ENCODE measurements around the gene SLC35F4. TPM values are rescaled to one million over a fixed set of nuclear protein-coding genes. Genes with fewer than 3 reads are reported as not detected.

Gene SLC35F4
- total and polyA plus RNA-seq, 4 donors = not detected

- WGBS, 2 donors = 64 to 74% methylated on average over 2 of the region's 2 CpGs
- H3K4me1 ChIP-seq (ENCODE audit: control insufficient read depth in 1 of 2, insufficient read depth in 2 of 2, low read length in 2 of 2) = peaks cover 0 to 1% of the 10 kb centered on the region in 2 donors
- no peak for DNase-seq
- intact Hi-C loops (cut with DNase I) = loop anchor here (5.0 kb wide), 3 partner anchors 93 to 192 kb away; no protein-coding TSS in a partner anchor
- ATAC-seq (ENCODE audit: low FRiP score) = no peak
- H3K4me3 ChIP-seq (ENCODE audit: low read length in 2 of 2) = no peak overlapping the region
- H3K27me3 ChIP-seq (ENCODE audit: control insufficient read depth in 1 of 2, insufficient read depth in 2 of 2, low read length in 1 of 2) = no peaks in the 10 kb centered on the region
- no peaks in the 10 kb centered on the region for H3K9me3 ChIP-seq (ENCODE audit: control insufficient read depth, low read length)
- H3K27ac ChIP-seq (ENCODE audit: low read depth in 1 of 2, low read length in 2 of 2) = no peak overlapping the region
- H3K36me3 ChIP-seq (ENCODE audit: control insufficient read depth in 1 of 2, insufficient read depth in 2 of 2, low read length in 1 of 2) = no peaks in the 10 kb centered on the region
Observed at GRCh38 chr14:57879516-57879915, 13.6 kb upstream of the SLC35F4 start.

- Histone ChIP-seq H3K4me1 (ENCODE audit: control insufficient read depth in 1 of 2, insufficient read depth in 2 of 2, low read length in 2 of 2) (peaks cover 0 to 1% of the 10 kb centered on the region in 2 donors), H3K9me3 (ENCODE audit: control insufficient read depth, low read length) (no peaks in the 10 kb centered on the region), H3K27me3 (ENCODE audit: control insufficient read depth in 1 of 2, insufficient read depth in 2 of 2, low read length in 1 of 2) (no peaks in the 10 kb centered on the region), H3K27ac (ENCODE audit: low read depth in 1 of 2, low read length in 2 of 2) (no peak overlapping the region), H3K4me3 (ENCODE audit: low read length in 2 of 2) (no peak overlapping the region), H3K36me3 (ENCODE audit: control insufficient read depth in 1 of 2, insufficient read depth in 2 of 2, low read length in 1 of 2) (no peaks in the 10 kb centered on the region)
- ATAC-seq (ENCODE audit: low FRiP score) = no peak
- no peak for DNase-seq
- 74 to 76% methylated on average over 2 of the region's 2 CpGs for WGBS, 2 donors
- intact Hi-C loops (cut with DNase I) = loop anchor here (5.0 kb wide), 3 partner anchors 96 to 191 kb away; no protein-coding TSS in a partner anchor
Observed at GRCh38 chr14:57875985-57876384, 10.1 kb upstream of the SLC35F4 start.

- H3K27me3 ChIP-seq (ENCODE audit: control insufficient read depth in 1 of 2, insufficient read depth in 2 of 2, low read length in 1 of 2) = no peaks in the 10 kb centered on the region
- no peaks in the 10 kb centered on the region for H3K9me3 ChIP-seq (ENCODE audit: control insufficient read depth, low read length)
- no peak for ATAC-seq (ENCODE audit: low FRiP score)
- no peak overlapping the region for H3K27ac ChIP-seq (ENCODE audit: low read depth in 1 of 2, low read length in 2 of 2)
- H3K4me1 ChIP-seq (ENCODE audit: control insufficient read depth in 1 of 2, insufficient read depth in 2 of 2, low read length in 2 of 2) = peaks cover 0 to 1% of the 10 kb centered on the region in 2 donors
- WGBS, 2 donors = 58 to 72% methylated on average over 3 of the region's 3 CpGs
- H3K4me3 ChIP-seq (ENCODE audit: low read length in 2 of 2) = no peak overlapping the region
- DNase-seq = no peak
- intact Hi-C loops (cut with DNase I) = loop anchor here (5.0 kb wide), 3 partner anchors 97 to 192 kb away; no protein-coding TSS in a partner anchor
- no peaks in the 10 kb centered on the region for H3K36me3 ChIP-seq (ENCODE audit: control insufficient read depth in 1 of 2, insufficient read depth in 2 of 2, low read length in 1 of 2)
Observed at GRCh38 chr14:57875296-57875695, 9.4 kb upstream of the SLC35F4 start.

GRCh38 chr14:57871459-57872080 lies 5.7 kb upstream of the SLC35F4 start:
- Histone ChIP-seq H3K27me3 (ENCODE audit: control insufficient read depth in 1 of 2, insufficient read depth in 2 of 2, low read length in 1 of 2) (no peaks in the 10 kb centered on the region), H3K36me3 (ENCODE audit: control insufficient read depth in 1 of 2, insufficient read depth in 2 of 2, low read length in 1 of 2) (no peaks in the 10 kb centered on the region), H3K9me3 (ENCODE audit: control insufficient read depth, low read length) (no peaks in the 10 kb centered on the region), H3K4me3 (ENCODE audit: low read length in 2 of 2) (no peak overlapping the region), H3K27ac (ENCODE audit: low read depth in 1 of 2, low read length in 2 of 2) (no peak overlapping the region), H3K4me1 (ENCODE audit: control insufficient read depth in 1 of 2, insufficient read depth in 2 of 2, low read length in 2 of 2) (no peaks in the 10 kb centered on the region)
- DNase-seq (no peak), ATAC-seq (ENCODE audit: low FRiP score) (no peak)
- intact Hi-C loops (cut with DNase I) = loop anchor here in 1 of 2 donors (5.0 kb wide), 1 partner anchor 201 kb away; no protein-coding TSS in a partner anchor
- WGBS, 2 donors = 57 to 59% methylated on average over 2 of the region's 2 CpGs

GRCh38 chr14:57870686-57871457 lies 5.0 kb upstream of the SLC35F4 start:
- intact Hi-C loops (cut with DNase I) = loop anchor here in 1 of 2 donors (5.0 kb wide), 1 partner anchor 201 kb away; no protein-coding TSS in a partner anchor
- Histone ChIP-seq H3K4me1 (ENCODE audit: control insufficient read depth in 1 of 2, insufficient read depth in 2 of 2, low read length in 2 of 2) (no peaks in the 10 kb centered on the region), H3K4me3 (ENCODE audit: low read length in 2 of 2) (no peak overlapping the region), H3K27me3 (ENCODE audit: control insufficient read depth in 1 of 2, insufficient read depth in 2 of 2, low read length in 1 of 2) (no peaks in the 10 kb centered on the region), H3K27ac (ENCODE audit: low read depth in 1 of 2, low read length in 2 of 2) (no peak overlapping the region), H3K9me3 (ENCODE audit: control insufficient read depth, low read length) (no peaks in the 10 kb centered on the region), H3K36me3 (ENCODE audit: control insufficient read depth in 1 of 2, insufficient read depth in 2 of 2, low read length in 1 of 2) (no peaks in the 10 kb centered on the region)
- ATAC-seq (ENCODE audit: low FRiP score) = no peak
- WGBS, 2 donors = 68% methylated on average over 3 of the region's 3 CpGs
- DNase-seq = no peak

- no peak for DNase-seq
- Histone ChIP-seq H3K9me3 (ENCODE audit: control insufficient read depth, low read length) (no peaks in the 10 kb centered on the region), H3K36me3 (ENCODE audit: control insufficient read depth in 1 of 2, insufficient read depth in 2 of 2, low read length in 1 of 2) (no peaks in the 10 kb centered on the region), H3K27ac (ENCODE audit: low read depth in 1 of 2, low read length in 2 of 2) (no peak overlapping the region), H3K4me1 (ENCODE audit: control insufficient read depth in 1 of 2, insufficient read depth in 2 of 2, low read length in 2 of 2) (no peaks in the 10 kb centered on the region), H3K27me3 (ENCODE audit: control insufficient read depth in 1 of 2, insufficient read depth in 2 of 2, low read length in 1 of 2) (no peaks in the 10 kb centered on the region), H3K4me3 (ENCODE audit: low read length in 2 of 2) (no peak overlapping the region)
- ATAC-seq (ENCODE audit: low FRiP score) = no peak
- intact Hi-C loops (cut with DNase I) = loop anchor here in 1 of 2 donors (5.0 kb wide), 1 partner anchor 203 kb away; no protein-coding TSS in a partner anchor
Observed at GRCh38 chr14:57869617-57870016, 3.7 kb upstream of the SLC35F4 start.

GRCh38 chr14:57866199-57866705 lies 360 bp upstream of the SLC35F4 start:
- no peak for DNase-seq
- peaks cover 0 to 1% of the 10 kb centered on the region in 2 donors for H3K27me3 ChIP-seq (ENCODE audit: control insufficient read depth in 1 of 2, insufficient read depth in 2 of 2, low read length in 1 of 2)
- intact Hi-C loops (cut with DNase I) = no loop called here
- H3K27ac ChIP-seq (ENCODE audit: low read depth in 1 of 2, low read length in 2 of 2) = no peak overlapping the region
- no peaks in the 10 kb centered on the region for H3K9me3 ChIP-seq (ENCODE audit: control insufficient read depth, low read length)
- no peak for ATAC-seq (ENCODE audit: low FRiP score)
- H3K4me1 ChIP-seq (ENCODE audit: control insufficient read depth in 1 of 2, insufficient read depth in 2 of 2, low read length in 2 of 2) = no peaks in the 10 kb centered on the region
- WGBS, 2 donors = 9 to 15% methylated on average over 19 of the region's 19 CpGs
- H3K4me3 ChIP-seq (ENCODE audit: low read length in 2 of 2) = no peak overlapping the region
- no peaks in the 10 kb centered on the region for H3K36me3 ChIP-seq (ENCODE audit: control insufficient read depth in 1 of 2, insufficient read depth in 2 of 2, low read length in 1 of 2)

GRCh38 chr14:57865066-57865402 lies 858 bp downstream of the SLC35F4 start:
- Histone ChIP-seq H3K27me3 (ENCODE audit: control insufficient read depth in 1 of 2, insufficient read depth in 2 of 2, low read length in 1 of 2) (peaks cover 0 to 1% of the 10 kb centered on the region in 2 donors), H3K36me3 (ENCODE audit: control insufficient read depth in 1 of 2, insufficient read depth in 2 of 2, low read length in 1 of 2) (no peaks in the 10 kb centered on the region), H3K27ac (ENCODE audit: low read depth in 1 of 2, low read length in 2 of 2) (no peak overlapping the region), H3K4me3 (ENCODE audit: low read length in 2 of 2) (no peak overlapping the region), H3K4me1 (ENCODE audit: control insufficient read depth in 1 of 2, insufficient read depth in 2 of 2, low read length in 2 of 2) (no peaks in the 10 kb centered on the region), H3K9me3 (ENCODE audit: control insufficient read depth, low read length) (no peaks in the 10 kb centered on the region)
- WGBS, 2 donors = 1 to 2% methylated on average over 19 to 23 of the region's 23 CpGs
- ATAC-seq (ENCODE audit: low FRiP score) = no peak
- no peak for DNase-seq
- intact Hi-C loops (cut with DNase I) = no loop called here

Measured in aorta (tissue), 5 donors.